ENCODE measurements around the gene B9D1.

B9D1 gene

DNA sequence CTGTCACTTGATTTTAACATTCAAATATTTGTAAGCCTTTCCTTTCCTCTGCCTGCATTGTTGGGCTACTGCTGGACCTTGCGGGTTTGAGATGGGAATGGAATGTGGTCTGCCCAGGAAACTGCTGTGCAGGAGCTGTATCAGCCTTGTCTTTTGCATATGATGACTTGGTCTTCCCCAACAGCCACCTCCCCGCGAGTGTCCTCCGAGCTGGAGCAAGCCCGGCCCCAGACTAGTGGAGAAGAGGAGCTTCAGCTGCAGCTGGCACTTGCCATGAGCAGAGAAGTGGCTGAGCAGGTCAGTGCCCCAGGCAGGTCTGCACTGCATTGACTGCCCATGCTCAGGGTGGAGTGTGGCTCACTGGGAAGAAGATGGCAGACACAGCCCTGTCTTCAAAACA, 52.8 kb downstream of the B9D1 start:
- H3K4me3 ChIP-seq (ENCODE audit: low read depth, low read length), result no peak overlapping the region
- TF ChIP-seq CTCF (IDR thresholded peaks at IDR 0.05; ENCODE audit: insufficient read depth, low read depth, low read length, missing control alignments), result no peak
- no peak for DNase-seq (ENCODE audit: low read depth)

DNA sequence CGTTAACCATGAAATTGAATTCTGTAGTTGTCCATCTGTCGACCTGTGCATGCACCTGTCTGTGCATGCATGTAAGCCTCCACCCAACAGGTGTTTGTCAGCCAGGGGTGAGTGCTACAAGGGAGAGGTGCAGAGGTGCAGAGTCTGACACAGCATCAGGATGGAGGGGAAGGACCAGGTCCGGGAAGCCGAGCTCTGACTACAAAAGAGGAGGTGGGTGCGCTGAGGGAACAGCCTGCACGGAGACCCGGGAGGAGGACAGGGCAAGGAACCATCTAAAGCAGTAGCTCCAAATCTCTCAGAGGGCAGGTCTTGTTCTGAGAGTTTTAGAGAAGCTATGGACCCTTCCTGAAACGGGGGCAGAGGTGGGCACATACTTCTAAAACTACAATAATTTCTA, 54.1 kb downstream of the B9D1 start:
- TF ChIP-seq CTCF (IDR thresholded peaks at IDR 0.05; ENCODE audit: insufficient read depth, low read depth, low read length, missing control alignments), result no peak
- no peak overlapping the region for H3K4me3 ChIP-seq (ENCODE audit: low read depth, low read length)
- no peak for DNase-seq (ENCODE audit: low read depth)

- TF ChIP-seq CTCF (IDR thresholded peaks at IDR 0.05; ENCODE audit: insufficient read depth, low read depth, low read length, missing control alignments), result no peak
- no peak for DNase-seq (ENCODE audit: low read depth)
- H3K4me3 ChIP-seq (ENCODE audit: low read depth, low read length), result no peak overlapping the region
These were observed 55.0 kb downstream of the B9D1 start for GRCh38 chr17:19307521-19307920.

DNA sequence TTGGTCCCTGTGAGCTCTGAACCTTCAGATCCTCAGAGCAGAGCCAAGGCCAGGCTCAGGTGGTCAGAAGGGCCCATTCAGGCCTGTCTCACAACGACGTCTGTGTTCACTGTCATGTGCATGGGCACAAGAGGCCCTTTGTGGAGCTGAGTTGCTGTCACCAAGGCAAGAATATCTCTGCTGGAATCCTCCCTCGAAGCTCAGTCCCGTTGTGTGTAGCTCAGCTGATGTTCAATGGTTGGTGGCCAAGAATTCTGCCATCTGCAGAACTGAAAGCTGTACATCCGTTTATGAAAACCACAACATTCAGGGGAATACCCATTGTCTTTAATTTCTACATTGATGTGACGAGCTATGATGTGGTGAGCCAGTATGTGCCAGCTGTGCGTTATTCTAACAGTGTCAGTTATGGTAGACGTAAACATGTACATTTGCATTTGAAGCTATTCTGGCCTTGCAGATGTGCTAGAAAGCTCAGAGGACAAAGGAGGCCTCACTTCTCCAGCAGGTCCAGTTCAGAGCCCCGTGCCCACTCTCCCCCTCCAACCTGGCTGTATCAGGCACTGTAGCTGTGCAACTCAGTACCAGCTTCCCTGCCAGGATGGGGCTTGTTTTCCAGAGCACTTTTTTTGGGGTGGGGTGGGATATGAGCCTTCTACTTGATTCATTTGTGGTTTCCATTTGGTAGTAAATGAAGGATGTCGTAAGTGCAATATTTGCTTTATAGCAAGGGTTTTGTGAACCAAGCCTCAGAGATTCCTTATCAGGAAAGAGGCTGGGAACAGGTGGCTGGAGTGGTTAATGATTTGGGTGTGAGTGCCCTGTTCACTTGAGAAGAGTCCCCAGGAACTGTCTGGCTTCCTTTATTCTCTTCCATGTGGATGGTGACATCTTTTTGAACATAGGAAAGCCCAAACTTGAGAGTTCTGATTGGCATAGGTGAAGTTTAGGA, 56.1 kb downstream of the B9D1 start:
- no peak for TF ChIP-seq CTCF (IDR thresholded peaks at IDR 0.05; ENCODE audit: insufficient read depth, low read depth, low read length, missing control alignments)
- peak; percentile 88 for DNase-seq (ENCODE audit: low read depth)
- H3K4me3 ChIP-seq (ENCODE audit: low read depth, low read length), result no peak overlapping the region

GRCh38 chr17:19305761-19306159, 56.8 kb downstream of the B9D1 start:
- no peak for DNase-seq (ENCODE audit: low read depth)
- no peak for TF ChIP-seq CTCF (IDR thresholded peaks at IDR 0.05; ENCODE audit: insufficient read depth, low read depth, low read length, missing control alignments)
- no peak overlapping the region for H3K4me3 ChIP-seq (ENCODE audit: low read depth, low read length)

DNA sequence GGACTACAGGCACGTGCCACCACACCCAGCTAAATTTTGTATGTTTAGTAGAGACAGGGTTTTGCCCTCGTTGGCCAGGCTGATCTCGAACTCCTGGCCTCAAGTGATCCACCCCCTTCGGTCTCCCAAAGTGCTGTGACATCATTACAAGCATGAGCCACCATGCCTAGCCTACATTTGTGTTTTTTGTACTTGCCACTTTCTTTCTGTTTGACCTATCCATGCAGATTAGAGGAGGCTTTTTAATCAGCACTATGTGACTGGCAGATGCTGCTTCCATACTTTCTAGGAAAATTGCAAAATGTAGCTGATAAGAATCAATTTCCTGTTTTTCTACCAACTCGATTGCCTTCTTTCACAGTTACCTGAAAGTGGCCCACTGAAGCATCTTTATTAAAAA, 57.3 kb downstream of the B9D1 start:
- no peak overlapping the region for H3K4me3 ChIP-seq (ENCODE audit: low read depth, low read length)
- DNase-seq (ENCODE audit: low read depth), result no peak
- TF ChIP-seq CTCF (IDR thresholded peaks at IDR 0.05; ENCODE audit: insufficient read depth, low read depth, low read length, missing control alignments), result no peak

- no peak overlapping the region for H3K4me3 ChIP-seq (ENCODE audit: low read depth, low read length)
- no peak for DNase-seq (ENCODE audit: low read depth)
- TF ChIP-seq CTCF (IDR thresholded peaks at IDR 0.05; ENCODE audit: insufficient read depth, low read depth, low read length, missing control alignments), result no peak
These were observed 57.8 kb downstream of the B9D1 start for GRCh38 chr17:19304751-19305150.
